Upper lobe of left lung (tissue), 4 donors: ENCODE results near the gene CENPO.

ENCODE experiments used
- CTCF ChIP-seq, 6 experiments: fragments of 450-650 bp in 4 of 6; fragments of 200-600 bp in 2 of 6; sonication (generic) in 2 of 6; IDR thresholded peaks; one replicate each; pipeline ENCODE4 v1.5.1; 2016 to 2019; ENCODE audit warnings: antibody characterized with exemption in 6 of 6
- POLR2A ChIP-seq, 4 donors: fragments of 450-650 bp; IDR thresholded peaks; one replicate each; pipeline ENCODE4 v1.5.1; 2016 to 2017; ENCODE audit warnings: antibody characterized with exemption in 4 of 4, mild to moderate bottlenecking in 2 of 4
- POLR2AphosphoS5 ChIP-seq, 2 donors: sonication (generic); formaldehyde crosslinking; IDR thresholded peaks; one replicate each; pipeline ENCODE4 v1.5.1; 2017; ENCODE audit warnings: antibody characterized with exemption in 2 of 2

- TF ChIP-seq CTCF (IDR thresholded peaks at IDR 0.05) (no peak), POLR2A (IDR thresholded peaks at IDR 0.05) (no peak), POLR2AphosphoS5 (IDR thresholded peaks at IDR 0.05) (no peak)
These were observed 48.0 kb downstream of the CENPO start for GRCh38 chr2:24840962-24841945.
